K562 (cell line): ENCODE results near the gene NFKBIB. TPM values are rescaled to one million over a fixed set of nuclear protein-coding genes. Genes with fewer than 3 reads are reported as not detected.

Experiments used
- DNMT1 ChIP-seq: fragments of 450-650 bp; IDR thresholded peaks from 2 replicates; pipeline ENCODE4 v1.6.1; 2016; ENCODE audit warnings: antibody characterized with exemption, mild to moderate bottlenecking
- ELF2 ChIP-seq: fragments of 250-450 bp; sonication (Bioruptor Pico); IDR thresholded peaks from 2 replicates; pipeline ENCODE4 v1.5.0; 2021; ENCODE audit warnings: mild to moderate bottlenecking
- FOXP4 ChIP-seq: sonication (generic); formaldehyde crosslinking; IDR thresholded peaks from 2 replicates; pipeline ENCODE4 v1.8.0; 2022; ENCODE audit warnings: mild to moderate bottlenecking, missing genetic modification reagents, borderline replicate concordance
- HMG20B ChIP-seq: fragments of 250-450 bp; sonication (Bioruptor Pico); IDR thresholded peaks from 2 replicates; pipeline ENCODE4 v1.5.0; 2021; ENCODE audit warnings: mild to moderate bottlenecking
- KDM1A ChIP-seq, 2 experiments: fragments of 450-650 bp; IDR thresholded peaks; 2 replicates each; pipeline ENCODE4 v1.6.1; 2016; ENCODE audit warnings: mild to moderate bottlenecking in 2 of 2
- KHSRP ChIP-seq: fragments of 450-650 bp; IDR thresholded peaks from 2 replicates; pipeline ENCODE4 v1.6.1; 2017
- NCOR1 ChIP-seq: fragments of 450-650 bp; IDR thresholded peaks from 2 replicates; pipeline ENCODE4 v1.6.1; 2016; ENCODE audit warnings: mild to moderate bottlenecking, moderate library complexity
- RREB1 ChIP-seq: fragments of 250-450 bp; sonication (Bioruptor Pico); IDR thresholded peaks from 2 replicates; pipeline ENCODE4 v1.4.0; 2020
- SMAD1 ChIP-seq: fragments of 150-350 bp; IDR thresholded peaks from 2 replicates; pipeline ENCODE4 v1.6.1; 2014; ENCODE audit warnings: low read length, low read depth; ENCODE audit not compliant: partially characterized antibody
- ZBTB40 ChIP-seq, 2 experiments: fragments of 450-650 bp in 1 of 2; sonication (generic) in 1 of 2; formaldehyde crosslinking in 1 of 2; IDR thresholded peaks; 2 replicates each; pipeline versions ENCODE4 v1.7.1 to v1.9.0; 2016 to 2022; ENCODE audit warnings: inconsistent platforms in 1 of 2, mild to moderate bottlenecking in 1 of 2, missing genetic modification reagents in 1 of 2
- ZKSCAN1 ChIP-seq: fragments of 150-350 bp; IDR thresholded peaks from 2 replicates; pipeline ENCODE4 v1.6.1; 2016; ENCODE audit warnings: low read depth, low read length
- polyA plus RNA-seq, 8 experiments: library from polyadenylated mRNA; depleted of rRNA in 4 of 8; stranded (reverse) in 5 of 8; unstranded in 3 of 8; fragments of >200 nt; fragmentation: Nextera tagmentation in 2 of 8; fragmentation: Illumina TruSeq in 1 of 8; extraction: Ambion mirVana in 2 of 8; extraction: Trizol in 1 of 8; gene quantifications; 2 replicates each; pipeline versions ENCODE4 v1.2.1 to v1.2.3, GENCODE V29; 2011 to 2014; ENCODE audit warnings: inconsistent platforms in 1 of 8, missing spikeins in 1 of 8
- total RNA-seq, 7 experiments: library from RNA; depleted of rRNA in 6 of 7; stranded (reverse); fragments of >200 nt in 6 of 7; fragmentation: Illumina TruSeq in 2 of 7; extraction: Trizol in 2 of 7; gene quantifications; 2 replicates each; pipeline versions ENCODE4 v1.2.1 to v1.2.3, GENCODE V29; 2011 to 2021; ENCODE audit warnings: low replicate concordance in 1 of 7

NFKBIB gene
- total and polyA plus RNA-seq, 9 of the 15 experiments (the other 6 are each of a cell fraction or from before 2014, with no cell fraction given): 1.5 to 44.9 (median 10.4) TPM

- TF ChIP-seq KHSRP (no peak), ELF2 (CRISPR knock-in tag) (no peak), DNMT1 (no peak), ZBTB40 (IDR thresholded peaks at IDR 0.05) (no peak), ZBTB40 (CRISPR knock-in tag; IDR thresholded peaks at IDR 0.05) (no peak), RREB1 (CRISPR knock-in tag) (peak; percentile 61; the same call in 1 of the 2 replicates), FOXP4 (no peak), NCOR1 (0 out of 2 replicates have a peak, but pooled peaks have one; percentile 15), HMG20B (CRISPR knock-in tag) (no peak), SMAD1 (no peak), KDM1A (IDR thresholded peaks at IDR 0.05) (peak in 1 of 2 experiments; percentile 50; a peak in 1 of 4 replicates), ZKSCAN1 (no peak; the same call in 1 of the 2 replicates)
Observed at GRCh38 chr19:38851622-38852230, 48.0 kb upstream of the NFKBIB start (continued).
